HG02571 (cell line): ENCODE data around the gene SNX13.
A peak's percentile ranks its signal among the peaks of the same experiment; 100 is the strongest.

Source experiments
- ATAC-seq: cut with Tn5 transposase; IDR thresholded peaks from one replicate; pipeline ENCODE4 v1.9.1; 2021; ENCODE audit warnings: mild to moderate bottlenecking, moderate library complexity; ENCODE audit not compliant: unreplicated experiment

SNX13 gene

GRCh38 chr7:17786314-17786852, 153.9 kb downstream of the SNX13 start:
- no peak for ATAC-seq

DNA sequence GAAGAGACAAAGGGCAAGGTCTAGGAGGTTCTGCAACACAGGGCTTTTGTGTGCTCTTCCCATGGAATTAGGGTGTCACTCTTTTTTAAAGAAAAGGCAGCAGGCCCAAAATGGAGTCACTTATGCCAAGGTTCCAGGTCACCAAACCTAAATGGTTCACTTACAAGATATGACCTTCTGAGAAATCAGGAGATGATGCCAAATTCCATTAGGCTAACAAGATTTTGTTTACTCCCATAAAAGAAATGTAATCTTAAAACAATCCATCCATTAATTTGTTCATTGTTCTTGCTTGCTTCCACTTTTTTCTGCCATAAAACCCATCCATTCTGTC, 158.1 kb downstream of the SNX13 start:
- ATAC-seq, result no peak

DNA sequence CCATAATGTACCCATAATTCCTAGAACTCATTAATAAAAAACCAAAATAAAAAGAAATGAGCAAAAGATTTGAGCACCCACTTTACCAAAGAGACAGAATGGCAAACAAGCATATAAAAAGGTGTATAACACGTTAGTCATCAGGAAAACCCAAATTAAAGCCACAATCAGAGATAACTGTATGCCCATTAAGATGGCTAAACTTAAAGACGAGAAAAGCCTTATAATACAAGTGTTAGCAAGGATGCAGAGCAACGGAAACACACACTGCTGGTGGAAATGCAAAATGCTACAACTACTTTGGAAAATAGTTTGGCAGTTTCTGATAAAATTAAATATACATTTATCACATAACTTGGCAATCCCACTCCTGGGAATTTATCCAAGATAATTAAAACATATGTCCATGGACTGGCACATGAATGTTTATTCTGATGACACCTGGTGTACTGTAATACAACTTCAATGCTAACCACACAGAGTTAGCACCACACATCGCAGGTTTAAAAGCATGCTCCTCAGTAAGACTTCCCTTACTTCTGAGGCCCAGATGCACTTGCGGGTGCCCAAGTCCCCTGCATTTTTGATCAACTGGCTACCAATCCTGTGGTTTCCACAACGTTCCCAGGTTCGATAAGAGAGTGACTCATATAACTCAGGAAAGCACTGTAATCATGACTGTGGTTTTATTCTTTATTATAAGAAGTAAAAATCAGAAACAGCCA, 158.6 kb downstream of the SNX13 start:
- ATAC-seq, result no peak

- ATAC-seq, result no peak
These were observed 160.9 kb downstream of the SNX13 start for GRCh38 chr7:17779381-17779780.

GRCh38 chr7:17774716-17775288, 165.5 kb downstream of the SNX13 start:
- no peak for ATAC-seq

DNA sequence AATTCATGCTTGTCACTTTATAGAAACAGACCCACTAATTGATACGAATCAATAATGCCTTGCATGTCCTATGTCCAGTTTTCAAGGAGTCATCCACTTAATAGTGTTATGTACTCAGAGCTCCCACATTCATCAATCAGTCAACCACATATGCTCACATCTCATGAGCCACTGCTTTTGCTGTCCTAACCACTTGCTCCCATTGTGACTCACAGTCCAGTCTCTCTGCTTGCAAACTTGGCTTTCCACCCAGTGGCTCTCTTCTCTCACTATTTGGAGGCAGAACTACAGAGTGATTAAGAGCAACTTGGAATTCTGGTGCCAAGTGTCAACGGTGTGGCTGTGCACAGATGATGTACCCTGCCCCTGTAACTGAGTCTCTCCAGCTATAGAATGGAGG, 166.0 kb downstream of the SNX13 start:
- ATAC-seq, result no peak

GRCh38 chr7:17773289-17773626, 167.0 kb downstream of the SNX13 start:
- ATAC-seq, result no peak

DNA sequence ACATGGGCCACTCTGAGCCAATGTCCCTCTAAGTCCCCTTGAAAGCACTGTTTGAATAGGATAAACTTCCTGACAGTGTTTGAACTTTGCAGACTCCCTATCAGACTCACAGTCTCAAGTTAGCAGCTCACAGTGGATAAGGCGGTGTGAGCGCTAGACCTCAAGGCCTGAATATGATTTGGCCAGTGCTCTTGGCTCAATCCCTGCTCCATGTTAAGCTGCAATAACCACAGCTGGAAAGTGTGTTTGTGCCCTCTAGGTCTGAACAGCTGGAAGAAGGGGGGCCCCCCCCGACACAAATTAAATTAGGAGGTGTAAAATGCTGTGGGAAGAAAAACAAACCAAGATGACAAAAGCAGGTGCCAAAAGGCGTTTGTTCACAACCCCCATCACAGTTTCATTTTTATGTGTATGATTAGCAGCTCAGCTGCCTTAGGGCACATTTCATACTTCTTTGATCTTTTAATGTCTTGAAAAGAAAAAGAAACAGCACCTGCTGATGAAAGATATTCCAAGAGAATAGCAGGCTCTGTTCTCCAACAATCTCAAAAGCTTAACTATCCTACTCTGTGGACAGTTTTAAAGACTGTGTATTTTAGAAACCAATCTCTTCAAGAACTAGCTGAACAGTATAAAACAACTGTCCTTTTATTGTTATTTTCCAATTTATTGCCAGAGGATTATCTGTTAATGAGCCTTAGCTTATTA, 167.6 kb downstream of the SNX13 start:
- ATAC-seq, result no peak

DNA sequence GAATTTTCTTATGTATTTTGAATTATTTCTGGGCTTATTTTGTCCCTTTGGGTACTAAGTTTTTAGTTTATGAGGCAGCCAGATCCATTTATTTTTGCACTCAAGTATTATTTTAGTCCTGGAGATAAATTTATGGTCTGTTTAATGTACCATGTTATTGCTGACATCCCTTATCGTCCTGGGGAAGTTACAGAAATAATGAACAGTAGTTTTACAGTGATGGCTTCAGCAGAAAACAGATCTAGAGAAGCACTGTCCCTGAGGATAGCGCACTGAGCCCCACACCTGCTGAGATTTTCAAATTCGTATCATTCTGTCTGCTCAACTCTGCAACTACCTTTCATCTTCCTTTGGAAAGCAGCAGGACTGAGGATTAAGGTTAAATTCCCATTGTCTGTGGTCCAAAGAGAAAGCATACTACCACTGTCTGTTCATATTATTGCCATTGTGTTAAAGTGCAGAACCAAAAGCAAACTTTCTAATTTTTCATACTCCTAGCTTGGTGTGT, 168.3 kb downstream of the SNX13 start:
- ATAC-seq, result no peak

DNA sequence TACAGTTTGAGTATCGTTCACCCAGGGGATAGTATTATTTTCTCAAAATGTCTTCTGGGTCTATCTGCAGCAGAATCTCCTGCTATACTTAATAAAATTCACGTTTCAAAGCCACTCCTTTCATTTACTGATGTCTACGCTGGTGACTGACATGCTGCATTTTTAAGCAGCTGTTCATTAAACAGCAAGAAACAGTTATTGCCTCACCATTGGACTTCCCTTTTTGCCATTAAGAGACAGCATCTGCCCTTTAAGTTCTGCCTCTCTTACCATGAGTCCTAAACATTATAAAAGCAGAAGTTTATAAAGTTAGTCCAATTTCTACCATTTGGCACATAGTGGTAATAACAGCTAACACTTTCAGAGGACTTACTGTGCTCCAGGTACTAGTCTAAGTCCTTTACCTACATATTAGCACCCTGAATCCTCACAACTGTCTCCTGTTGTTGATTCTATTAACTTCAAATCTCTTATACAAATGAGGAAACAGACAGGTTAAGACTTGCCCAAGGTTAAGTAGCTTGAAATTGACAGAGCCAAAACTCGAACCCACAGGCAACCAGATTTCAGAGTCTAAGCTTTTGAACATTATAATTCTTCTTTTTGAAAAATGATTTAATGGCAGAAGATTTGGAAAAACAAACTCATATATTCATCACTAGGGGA, 169.5 kb downstream of the SNX13 start:
- no peak for ATAC-seq

DNA sequence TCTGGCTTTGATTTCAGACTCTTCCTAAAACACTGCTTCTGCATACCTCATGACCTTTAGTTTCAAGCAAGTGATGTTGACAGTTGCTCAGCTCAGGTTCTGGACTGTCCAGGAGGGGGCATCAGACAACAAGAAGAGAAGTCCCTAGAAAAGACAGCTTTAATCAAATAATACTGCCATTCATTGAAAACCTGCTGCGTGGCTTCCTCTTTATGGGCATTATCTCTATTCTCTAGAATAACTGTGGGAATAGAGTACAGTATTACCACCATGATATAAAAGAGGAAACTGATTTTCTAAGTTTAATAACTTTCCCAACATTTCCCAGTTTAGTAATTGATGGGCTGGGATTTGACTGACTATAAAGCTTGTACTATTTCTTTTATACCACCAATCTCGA, 170.4 kb downstream of the SNX13 start:
- peak; percentile 63 for ATAC-seq

DNA sequence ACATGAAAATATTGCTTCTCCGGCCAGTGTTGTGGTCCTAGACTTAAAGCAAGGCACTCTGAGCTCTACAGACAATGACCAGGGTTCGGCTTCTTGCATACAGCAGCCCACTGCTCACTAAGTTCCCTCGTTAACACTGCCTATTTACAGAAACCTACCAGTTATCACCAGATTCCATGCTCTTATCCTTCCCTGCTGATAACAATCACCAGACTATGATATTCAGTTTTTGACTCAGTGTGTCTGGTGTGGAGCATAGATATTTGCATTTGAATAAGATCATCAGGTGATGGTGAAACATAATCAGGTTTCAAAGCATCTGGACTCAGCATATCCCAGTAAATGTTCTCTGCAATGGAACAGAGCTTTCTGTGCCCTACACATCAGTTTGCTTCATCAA, 182.3 kb downstream of the SNX13 start:
- ATAC-seq, result no peak

DNA sequence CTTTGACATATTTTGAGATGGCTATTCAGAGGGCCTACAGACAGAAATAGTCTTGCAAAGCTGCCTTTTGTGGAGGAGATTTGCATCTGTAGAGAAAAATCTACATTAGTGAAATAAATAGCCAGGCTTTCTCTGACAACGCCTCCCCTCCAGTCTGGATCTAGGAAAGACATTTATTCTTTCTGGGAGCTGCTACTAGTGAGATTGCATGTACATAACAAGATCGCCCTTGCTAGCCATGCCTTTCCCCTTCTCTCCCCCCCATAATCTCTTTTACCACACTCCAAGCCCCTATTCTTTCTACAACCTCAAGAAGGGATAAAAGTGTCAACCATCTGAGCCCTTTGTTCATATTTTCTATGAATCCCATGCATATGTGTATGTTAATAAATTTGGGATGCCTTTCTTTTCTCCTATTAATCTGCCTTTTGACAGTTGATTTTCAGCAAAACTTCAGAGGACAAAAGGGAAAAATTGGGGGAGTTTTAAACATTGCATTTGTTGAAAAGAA, 194.2 kb downstream of the SNX13 start:
- no peak for ATAC-seq

DNA sequence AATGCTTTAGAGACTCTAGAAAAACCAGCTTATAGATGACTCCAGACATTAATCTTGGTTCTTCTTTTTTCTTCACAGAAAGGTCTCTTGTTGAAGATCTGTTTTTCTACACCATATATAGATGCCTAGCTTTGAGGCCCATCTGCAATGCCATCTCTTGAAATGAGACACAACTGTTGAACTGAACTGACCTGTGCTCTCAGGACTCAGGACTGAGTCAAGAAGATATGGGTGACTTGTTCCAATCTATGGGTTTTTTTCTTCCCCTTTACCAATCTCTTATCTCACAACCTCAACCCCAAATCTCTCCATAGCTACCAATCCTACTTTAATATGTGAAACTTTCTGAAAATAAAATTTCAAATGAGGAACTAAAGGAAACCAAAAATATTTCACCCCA, 194.7 kb downstream of the SNX13 start:
- ATAC-seq, result no peak

- ATAC-seq, result no peak
These were observed 197.0 kb downstream of the SNX13 start for GRCh38 chr7:17743316-17743715.

- ATAC-seq, result no peak
These were observed 198.9 kb downstream of the SNX13 start for GRCh38 chr7:17741426-17741825.
